Measurements from ENCODE around the gene FBXL17. TPM values are rescaled to one million over a fixed set of nuclear protein-coding genes. Genes with fewer than 3 reads are reported as not detected.

FBXL17 gene
- total RNA-seq, 1 experiment from 2014 or later: 18.2 TPM

GRCh38 chr5:107985144-107985543 lies 396.8 kb downstream of the FBXL17 start:
- H3K9me3 Mint-ChIP-seq (ENCODE audit: unreplicated experiment): peaks cover 7% of the 10 kb centered on the region
- TF ChIP-seq, protein P1, sequence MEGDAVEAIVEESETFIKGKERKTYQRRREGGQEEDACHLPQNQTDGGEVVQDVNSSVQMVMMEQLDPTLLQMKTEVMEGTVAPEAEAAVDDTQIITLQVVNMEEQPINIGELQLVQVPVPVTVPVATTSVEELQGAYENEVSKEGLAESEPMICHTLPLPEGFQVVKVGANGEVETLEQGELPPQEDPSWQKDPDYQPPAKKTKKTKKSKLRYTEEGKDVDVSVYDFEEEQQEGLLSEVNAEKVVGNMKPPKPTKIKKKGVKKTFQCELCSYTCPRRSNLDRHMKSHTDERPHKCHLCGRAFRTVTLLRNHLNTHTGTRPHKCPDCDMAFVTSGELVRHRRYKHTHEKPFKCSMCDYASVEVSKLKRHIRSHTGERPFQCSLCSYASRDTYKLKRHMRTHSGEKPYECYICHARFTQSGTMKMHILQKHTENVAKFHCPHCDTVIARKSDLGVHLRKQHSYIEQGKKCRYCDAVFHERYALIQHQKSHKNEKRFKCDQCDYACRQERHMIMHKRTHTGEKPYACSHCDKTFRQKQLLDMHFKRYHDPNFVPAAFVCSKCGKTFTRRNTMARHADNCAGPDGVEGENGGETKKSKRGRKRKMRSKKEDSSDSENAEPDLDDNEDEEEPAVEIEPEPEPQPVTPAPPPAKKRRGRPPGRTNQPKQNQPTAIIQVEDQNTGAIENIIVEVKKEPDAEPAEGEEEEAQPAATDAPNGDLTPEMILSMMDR (IDR thresholded peaks at IDR 0.05; ENCODE audit: unreplicated experiment): no peak
- no peak overlapping the region for H3K4me3 Mint-ChIP-seq (ENCODE audit: unreplicated experiment)
- POLR2A ChIA-PET: no interaction called here
- DNase-seq (ENCODE audit: unreplicated experiment): peak; percentile 52
- CTCF ChIA-PET: no interaction called here
- intact Hi-C loops (cut with micrococcal nuclease): no loop called here
- no peak overlapping the region for H3K27ac Mint-ChIP-seq (ENCODE audit: low read depth, unreplicated experiment)
- no peaks in the 10 kb centered on the region for H3K27me3 Mint-ChIP-seq (ENCODE audit: insufficient read depth, unreplicated experiment)
- H3K36me3 Mint-ChIP-seq (ENCODE audit: insufficient read depth, unreplicated experiment): no peaks in the 10 kb centered on the region
- BruUV-seq (replicated peaks): no TSS peak
- H3K4me1 Mint-ChIP-seq (ENCODE audit: insufficient read depth, unreplicated experiment): peaks cover 7% of the 10 kb centered on the region

DNA sequence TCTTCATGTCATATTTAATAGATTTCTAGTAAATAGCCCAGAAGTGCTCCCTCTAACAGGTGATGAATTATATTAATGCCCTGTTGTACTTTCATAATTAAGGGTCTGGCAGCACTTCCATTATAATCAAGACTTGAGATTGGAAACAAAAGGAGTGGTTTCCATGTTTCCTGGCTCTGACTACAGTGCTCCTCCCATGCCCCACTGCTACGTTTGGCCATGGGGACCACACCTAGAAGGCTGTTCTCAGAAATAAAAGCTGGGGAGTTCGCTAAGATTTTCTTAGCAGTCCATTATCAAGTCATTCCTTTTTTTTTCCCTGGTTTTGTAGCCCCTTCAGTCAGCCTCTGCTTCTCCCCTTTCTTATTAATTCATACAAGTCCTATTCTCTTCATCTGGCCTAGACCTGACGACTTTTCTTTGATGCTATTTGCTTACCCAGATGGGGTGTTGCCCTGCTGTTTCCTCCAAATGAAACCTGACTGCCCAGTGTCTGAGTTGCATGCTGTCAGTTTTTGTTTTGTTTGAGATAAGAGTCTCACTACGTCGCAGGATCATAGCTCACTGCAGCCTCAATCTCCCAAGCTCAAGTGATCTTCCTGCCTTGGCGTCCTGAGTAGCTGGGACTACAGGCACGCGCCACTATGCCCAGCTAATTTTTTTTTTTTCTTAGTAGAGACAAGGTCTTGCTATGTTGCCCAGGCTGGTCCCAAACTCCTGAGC lies 399.0 kb downstream of the FBXL17 start:
- TF ChIP-seq, protein P1 (IDR thresholded peaks at IDR 0.05; ENCODE audit: unreplicated experiment): no peak
- CTCF ChIA-PET: interaction anchor here (0.6 kb wide), 1 partner anchor 109 kb away, joined by 5 read pairs; no protein-coding TSS in a partner anchor
- no peak for DNase-seq (ENCODE audit: unreplicated experiment)
- H3K27me3 Mint-ChIP-seq (ENCODE audit: insufficient read depth, unreplicated experiment): no peaks in the 10 kb centered on the region
- POLR2A ChIA-PET: interaction anchor here (0.7 kb wide), 1 partner anchor 239 kb away, joined by 3 read pairs; no protein-coding TSS in a partner anchor
- H3K27ac Mint-ChIP-seq (ENCODE audit: low read depth, unreplicated experiment): no peak overlapping the region
- intact Hi-C loops (cut with micrococcal nuclease): no loop called here
- no peaks in the 10 kb centered on the region for H3K36me3 Mint-ChIP-seq (ENCODE audit: insufficient read depth, unreplicated experiment)
- H3K4me3 Mint-ChIP-seq (ENCODE audit: unreplicated experiment): no peak overlapping the region
- BruUV-seq (replicated peaks): no TSS peak
- no peaks in the 10 kb centered on the region for H3K9me3 Mint-ChIP-seq (ENCODE audit: unreplicated experiment)
- peaks cover 7% of the 10 kb centered on the region for H3K4me1 Mint-ChIP-seq (ENCODE audit: insufficient read depth, unreplicated experiment)

DNA sequence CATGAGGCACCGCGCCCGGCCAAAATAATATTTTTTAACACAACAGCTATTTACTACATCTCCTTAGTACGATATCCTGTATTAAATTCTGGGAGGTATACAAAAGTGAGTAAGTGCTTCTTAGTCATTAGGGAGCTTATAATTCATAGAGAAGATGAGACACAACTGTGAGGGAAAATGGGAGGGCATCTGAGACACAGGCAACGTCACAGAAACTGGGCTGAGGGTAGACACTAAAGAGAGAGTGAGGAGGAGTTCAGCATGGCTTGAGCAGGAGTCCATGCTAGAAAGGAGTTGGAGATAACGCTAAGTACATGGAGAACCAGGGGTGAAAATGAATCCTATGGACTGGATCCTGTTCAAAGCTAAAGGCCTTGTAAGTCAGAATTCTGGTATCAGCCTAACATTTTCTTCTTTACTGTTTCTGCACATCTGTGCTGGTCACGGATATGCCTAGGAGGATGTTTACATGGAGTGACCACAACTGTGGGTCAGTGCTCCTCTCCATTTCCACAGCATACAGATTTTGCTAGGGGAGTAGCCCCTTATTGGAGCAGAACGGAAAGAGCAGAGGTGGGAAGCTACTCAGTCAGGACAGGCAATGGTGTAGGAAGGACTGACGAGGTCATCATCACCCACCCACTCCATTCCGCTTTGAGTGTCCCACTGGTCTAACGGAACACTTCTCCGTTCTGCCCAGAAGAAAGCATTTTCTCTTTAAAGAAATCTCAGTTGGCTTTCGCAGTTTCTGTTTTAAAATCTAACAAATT lies 400.8 kb downstream of the FBXL17 start:
- ChIA-PET POLR2A (no interaction called here), CTCF (interaction anchor here (0.5 to 0.6 kb wide), 2 partner anchors 109 to 206 kb away, joined by 3 to 4 read pairs; no protein-coding TSS in a partner anchor)
- no peak overlapping the region for H3K4me3 Mint-ChIP-seq (ENCODE audit: unreplicated experiment)
- intact Hi-C loops (cut with micrococcal nuclease): no loop called here
- BruUV-seq (replicated peaks): no TSS peak
- TF ChIP-seq, protein P1 (IDR thresholded peaks at IDR 0.05; ENCODE audit: unreplicated experiment): no peak
- no peaks in the 10 kb centered on the region for H3K36me3 Mint-ChIP-seq (ENCODE audit: insufficient read depth, unreplicated experiment)
- no peak for DNase-seq (ENCODE audit: unreplicated experiment)
- peaks cover 7% of the 10 kb centered on the region for H3K4me1 Mint-ChIP-seq (ENCODE audit: insufficient read depth, unreplicated experiment)
- H3K9me3 Mint-ChIP-seq (ENCODE audit: unreplicated experiment): no peaks in the 10 kb centered on the region
- no peaks in the 10 kb centered on the region for H3K27me3 Mint-ChIP-seq (ENCODE audit: insufficient read depth, unreplicated experiment)
- no peak overlapping the region for H3K27ac Mint-ChIP-seq (ENCODE audit: low read depth, unreplicated experiment)

- Mint-ChIP-seq H3K27me3 (ENCODE audit: insufficient read depth, unreplicated experiment) (no peaks in the 10 kb centered on the region), H3K27ac (ENCODE audit: low read depth, unreplicated experiment) (no peak overlapping the region), H3K9me3 (ENCODE audit: unreplicated experiment) (no peaks in the 10 kb centered on the region), H3K4me1 (ENCODE audit: insufficient read depth, unreplicated experiment) (no peaks in the 10 kb centered on the region), H3K4me3 (ENCODE audit: unreplicated experiment) (no peak overlapping the region), H3K36me3 (ENCODE audit: insufficient read depth, unreplicated experiment) (no peaks in the 10 kb centered on the region)
- intact Hi-C loops (cut with micrococcal nuclease): no loop called here
- ChIA-PET CTCF (interaction anchor here (1.0 kb wide), 1 partner anchor 11 kb away, joined by 3 read pairs; no protein-coding TSS in a partner anchor), POLR2A (no interaction called here)
- no peak for DNase-seq (ENCODE audit: unreplicated experiment)
- BruUV-seq (replicated peaks): no TSS peak
- TF ChIP-seq, protein P1 (IDR thresholded peaks at IDR 0.05; ENCODE audit: unreplicated experiment): no peak
Measured at GRCh38 chr5:107979900-107980299, 402.0 kb downstream of the FBXL17 start.
